Measurements from ENCODE around the gene CREB3L4. TPM values are rescaled to one million over a fixed set of nuclear protein-coding genes. Genes with fewer than 3 reads are reported as not detected.

The CREB3L4 gene
- total and polyA plus RNA-seq, 2 of the 13 experiments (the other 11 are each of a cell fraction or from before 2014, with no cell fraction given): 9.9 to 18.7 TPM

DNA sequence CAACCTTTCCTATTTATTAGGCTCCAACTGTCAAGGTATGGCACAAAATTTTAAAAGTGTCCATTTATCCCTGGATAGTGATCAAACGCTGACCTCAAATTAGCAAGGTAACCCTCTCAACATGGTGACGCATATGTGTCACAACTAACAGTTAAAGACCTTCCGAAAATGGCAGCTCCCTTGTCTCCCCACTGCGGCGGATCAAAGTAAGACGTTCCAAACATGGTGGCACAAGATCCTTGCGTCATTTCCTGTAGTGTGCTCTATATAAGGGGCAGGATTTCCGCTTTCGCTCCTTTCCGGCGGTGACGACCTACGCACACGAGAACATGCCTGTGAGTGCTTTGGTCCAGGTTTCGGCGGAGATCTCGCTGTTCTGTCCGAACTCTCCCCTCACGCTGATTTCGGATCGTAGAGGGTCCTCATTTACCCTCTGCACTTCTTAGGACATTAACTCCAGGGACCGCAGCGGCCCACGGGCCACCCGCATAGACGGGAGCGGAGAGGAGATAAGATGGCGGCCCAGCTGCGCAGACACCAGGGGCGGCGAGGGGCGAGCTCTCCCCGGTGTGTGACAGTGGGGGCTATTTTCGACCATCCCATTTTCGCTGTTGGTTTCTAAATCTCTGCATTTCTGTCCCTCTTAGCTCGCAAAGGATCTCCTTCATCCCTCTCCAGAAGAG is 22.9 kb downstream of the CREB3L4 start, which contains the start of gene RPS27 (continued):
- TF ChIP-seq ZNF674 (CRISPR knock-in tag; IDR thresholded peaks at IDR 0.05; ENCODE audit: low read depth) (no peak), ZNF766 (CRISPR knock-in tag; IDR thresholded peaks at IDR 0.05; ENCODE audit: borderline replicate concordance) (peak; percentile 87; the same call in 1 of the 2 replicates), EHMT2 (IDR thresholded peaks at IDR 0.05; ENCODE audit: borderline replicate concordance, low read depth, low read length) (no peak), ZNF121 (CRISPR knock-in tag; IDR thresholded peaks at IDR 0.05) (no peak), ZKSCAN5 (CRISPR knock-in tag; IDR thresholded peaks at IDR 0.05) (no peak), FLYWCH1 (CRISPR knock-in tag; IDR thresholded peaks at IDR 0.05) (no peak), HINFP (CRISPR knock-in tag; IDR thresholded peaks at IDR 0.05; ENCODE audit: low read depth) (peak; percentile 78; the same call in 1 of the 2 replicates), ZNF367 (CRISPR knock-in tag; IDR thresholded peaks at IDR 0.05; ENCODE audit: borderline replicate concordance) (no peak), NAIF1 (CRISPR knock-in tag; IDR thresholded peaks at IDR 0.05; ENCODE audit: borderline replicate concordance) (no peak), ATF1 (CRISPR knock-in tag; IDR thresholded peaks at IDR 0.05) (peak; percentile 96), POGZ (CRISPR knock-in tag; IDR thresholded peaks at IDR 0.05) (peak; percentile 78; the same call in 1 of the 2 replicates), STAT6 (CRISPR knock-in tag; IDR thresholded peaks at IDR 0.05; ENCODE audit: borderline replicate concordance) (no peak), MAF1 (CRISPR knock-in tag; IDR thresholded peaks at IDR 0.05; ENCODE audit: borderline replicate concordance) (no peak)
- TF ChIP-seq, protein P1, sequence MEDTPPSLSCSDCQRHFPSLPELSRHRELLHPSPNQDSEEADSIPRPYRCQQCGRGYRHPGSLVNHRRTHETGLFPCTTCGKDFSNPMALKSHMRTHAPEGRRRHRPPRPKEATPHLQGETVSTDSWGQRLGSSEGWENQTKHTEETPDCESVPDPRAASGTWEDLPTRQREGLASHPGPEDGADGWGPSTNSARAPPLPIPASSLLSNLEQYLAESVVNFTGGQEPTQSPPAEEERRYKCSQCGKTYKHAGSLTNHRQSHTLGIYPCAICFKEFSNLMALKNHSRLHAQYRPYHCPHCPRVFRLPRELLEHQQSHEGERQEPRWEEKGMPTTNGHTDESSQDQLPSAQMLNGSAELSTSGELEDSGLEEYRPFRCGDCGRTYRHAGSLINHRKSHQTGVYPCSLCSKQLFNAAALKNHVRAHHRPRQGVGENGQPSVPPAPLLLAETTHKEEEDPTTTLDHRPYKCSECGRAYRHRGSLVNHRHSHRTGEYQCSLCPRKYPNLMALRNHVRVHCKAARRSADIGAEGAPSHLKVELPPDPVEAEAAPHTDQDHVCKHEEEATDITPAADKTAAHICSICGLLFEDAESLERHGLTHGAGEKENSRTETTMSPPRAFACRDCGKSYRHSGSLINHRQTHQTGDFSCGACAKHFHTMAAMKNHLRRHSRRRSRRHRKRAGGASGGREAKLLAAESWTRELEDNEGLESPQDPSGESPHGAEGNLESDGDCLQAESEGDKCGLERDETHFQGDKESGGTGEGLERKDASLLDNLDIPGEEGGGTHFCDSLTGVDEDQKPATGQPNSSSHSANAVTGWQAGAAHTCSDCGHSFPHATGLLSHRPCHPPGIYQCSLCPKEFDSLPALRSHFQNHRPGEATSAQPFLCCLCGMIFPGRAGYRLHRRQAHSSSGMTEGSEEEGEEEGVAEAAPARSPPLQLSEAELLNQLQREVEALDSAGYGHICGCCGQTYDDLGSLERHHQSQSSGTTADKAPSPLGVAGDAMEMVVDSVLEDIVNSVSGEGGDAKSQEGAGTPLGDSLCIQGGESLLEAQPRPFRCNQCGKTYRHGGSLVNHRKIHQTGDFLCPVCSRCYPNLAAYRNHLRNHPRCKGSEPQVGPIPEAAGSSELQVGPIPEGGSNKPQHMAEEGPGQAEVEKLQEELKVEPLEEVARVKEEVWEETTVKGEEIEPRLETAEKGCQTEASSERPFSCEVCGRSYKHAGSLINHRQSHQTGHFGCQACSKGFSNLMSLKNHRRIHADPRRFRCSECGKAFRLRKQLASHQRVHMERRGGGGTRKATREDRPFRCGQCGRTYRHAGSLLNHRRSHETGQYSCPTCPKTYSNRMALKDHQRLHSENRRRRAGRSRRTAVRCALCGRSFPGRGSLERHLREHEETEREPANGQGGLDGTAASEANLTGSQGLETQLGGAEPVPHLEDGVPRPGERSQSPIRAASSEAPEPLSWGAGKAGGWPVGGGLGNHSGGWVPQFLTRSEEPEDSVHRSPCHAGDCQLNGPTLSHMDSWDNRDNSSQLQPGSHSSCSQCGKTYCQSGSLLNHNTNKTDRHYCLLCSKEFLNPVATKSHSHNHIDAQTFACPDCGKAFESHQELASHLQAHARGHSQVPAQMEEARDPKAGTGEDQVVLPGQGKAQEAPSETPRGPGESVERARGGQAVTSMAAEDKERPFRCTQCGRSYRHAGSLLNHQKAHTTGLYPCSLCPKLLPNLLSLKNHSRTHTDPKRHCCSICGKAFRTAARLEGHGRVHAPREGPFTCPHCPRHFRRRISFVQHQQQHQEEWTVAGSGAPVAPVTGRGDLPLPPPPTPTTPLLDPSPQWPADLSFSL (CRISPR knock-in tag; IDR thresholded peaks at IDR 0.05): no peak
- TF ChIP-seq, protein P2, sequence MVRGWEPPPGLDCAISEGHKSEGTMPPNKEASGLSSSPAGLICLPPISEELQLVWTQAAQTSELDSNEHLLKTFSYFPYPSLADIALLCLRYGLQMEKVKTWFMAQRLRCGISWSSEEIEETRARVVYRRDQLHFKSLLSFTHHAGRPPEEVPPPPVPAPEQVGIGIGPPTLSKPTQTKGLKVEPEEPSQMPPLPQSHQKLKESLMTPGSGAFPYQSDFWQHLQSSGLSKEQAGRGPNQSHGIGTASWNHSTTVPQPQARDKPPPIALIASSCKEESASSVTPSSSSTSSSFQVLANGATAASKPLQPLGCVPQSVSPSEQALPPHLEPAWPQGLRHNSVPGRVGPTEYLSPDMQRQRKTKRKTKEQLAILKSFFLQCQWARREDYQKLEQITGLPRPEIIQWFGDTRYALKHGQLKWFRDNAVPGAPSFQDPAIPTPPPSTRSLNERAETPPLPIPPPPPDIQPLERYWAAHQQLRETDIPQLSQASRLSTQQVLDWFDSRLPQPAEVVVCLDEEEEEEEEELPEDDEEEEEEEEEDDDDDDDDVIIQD (CRISPR knock-in tag; IDR thresholded peaks at IDR 0.05; ENCODE audit: low read depth): peak; percentile 82

Measured in HepG2 (cell line).